ENCODE measurements around the gene SYT17. TPM values are rescaled to one million over a fixed set of nuclear protein-coding genes. Genes with fewer than 3 reads are reported as not detected.
"Not testable (repeated sequence)": the region's sequence is repeated elsewhere in the genome, so short reads cannot be mapped to it uniquely, and the experiment has no call there.

The SYT17 gene
- total RNA-seq, 1 experiment from 2014 or later, result 36.6 TPM

DNA sequence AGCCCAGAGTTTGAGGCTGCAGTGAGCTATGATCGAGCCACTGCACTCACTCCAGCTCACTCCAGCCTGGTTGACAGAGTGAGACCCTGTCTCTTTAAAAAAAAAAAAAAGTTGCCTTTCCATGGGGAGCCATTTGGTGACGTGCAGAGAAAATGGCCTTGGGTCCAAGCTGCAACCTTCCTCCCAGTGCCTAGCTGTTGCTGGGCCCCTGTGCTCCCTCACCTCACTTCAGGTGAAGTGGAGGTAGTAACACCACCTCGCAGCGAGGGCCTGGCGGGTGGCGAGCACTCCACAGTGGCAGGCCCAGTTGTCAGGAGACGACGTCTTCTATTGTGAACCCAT is 17.4 kb downstream of the SYT17 start:
- POLR2A ChIA-PET (ENCODE audit: unreplicated experiment), result interaction anchor here (0.7 kb wide), 1 partner anchor 66 kb away, joined by 4 read pairs; no protein-coding TSS in a partner anchor
- Histone ChIP-seq H3K4me3 (no peak overlapping the region), H3K79me2 (ENCODE audit: low read depth) (peaks cover 3% of the 10 kb centered on the region; the same call in 1 of the 2 replicates), H3K36me3 (ENCODE audit: low read depth) (peaks cover 15% of the 10 kb centered on the region; the same call in 1 of the 2 replicates), H3F3A (ENCODE audit: insufficient read depth, low read depth) (peaks cover 18% of the 10 kb centered on the region; the same call in 1 of the 2 replicates), H4K20me1 (ENCODE audit: insufficient read depth) (no peaks in the 10 kb centered on the region), H3K4me2 (no peak overlapping the region), H3K9me2 (ENCODE audit: insufficient read depth) (no peaks in the 10 kb centered on the region), H2AFZ (no peak overlapping the region), H3K27me3 (ENCODE audit: insufficient read depth, low read depth) (no peaks in the 10 kb centered on the region), H3K27ac (no peak overlapping the region), H3K9me3 (ENCODE audit: insufficient read depth, low read depth) (no peaks in the 10 kb centered on the region), H3K4me1 (replicated peaks; ENCODE audit: insufficient read depth) (peaks cover 26% of the 10 kb centered on the region)
- BruUV-seq (replicated peaks), result no TSS peak
- intact Hi-C loops (cut with micrococcal nuclease; ENCODE audit: unreplicated experiment), result no loop called here
- TF ChIP-seq, protein P1, sequence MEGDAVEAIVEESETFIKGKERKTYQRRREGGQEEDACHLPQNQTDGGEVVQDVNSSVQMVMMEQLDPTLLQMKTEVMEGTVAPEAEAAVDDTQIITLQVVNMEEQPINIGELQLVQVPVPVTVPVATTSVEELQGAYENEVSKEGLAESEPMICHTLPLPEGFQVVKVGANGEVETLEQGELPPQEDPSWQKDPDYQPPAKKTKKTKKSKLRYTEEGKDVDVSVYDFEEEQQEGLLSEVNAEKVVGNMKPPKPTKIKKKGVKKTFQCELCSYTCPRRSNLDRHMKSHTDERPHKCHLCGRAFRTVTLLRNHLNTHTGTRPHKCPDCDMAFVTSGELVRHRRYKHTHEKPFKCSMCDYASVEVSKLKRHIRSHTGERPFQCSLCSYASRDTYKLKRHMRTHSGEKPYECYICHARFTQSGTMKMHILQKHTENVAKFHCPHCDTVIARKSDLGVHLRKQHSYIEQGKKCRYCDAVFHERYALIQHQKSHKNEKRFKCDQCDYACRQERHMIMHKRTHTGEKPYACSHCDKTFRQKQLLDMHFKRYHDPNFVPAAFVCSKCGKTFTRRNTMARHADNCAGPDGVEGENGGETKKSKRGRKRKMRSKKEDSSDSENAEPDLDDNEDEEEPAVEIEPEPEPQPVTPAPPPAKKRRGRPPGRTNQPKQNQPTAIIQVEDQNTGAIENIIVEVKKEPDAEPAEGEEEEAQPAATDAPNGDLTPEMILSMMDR (conservative IDR thresholded peaks at IDR 0.05), result no peak
- no peak for TF ChIP-seq EZH2 (IDR thresholded peaks at IDR 0.05; ENCODE audit: low read depth)
- CTCF ChIA-PET, result interaction anchor here (0.5 to 0.6 kb wide), 2 partner anchors 187 to 317 kb away, joined by 3 to 4 read pairs; no protein-coding TSS in a partner anchor
- DNase-seq, result no peak

DNA sequence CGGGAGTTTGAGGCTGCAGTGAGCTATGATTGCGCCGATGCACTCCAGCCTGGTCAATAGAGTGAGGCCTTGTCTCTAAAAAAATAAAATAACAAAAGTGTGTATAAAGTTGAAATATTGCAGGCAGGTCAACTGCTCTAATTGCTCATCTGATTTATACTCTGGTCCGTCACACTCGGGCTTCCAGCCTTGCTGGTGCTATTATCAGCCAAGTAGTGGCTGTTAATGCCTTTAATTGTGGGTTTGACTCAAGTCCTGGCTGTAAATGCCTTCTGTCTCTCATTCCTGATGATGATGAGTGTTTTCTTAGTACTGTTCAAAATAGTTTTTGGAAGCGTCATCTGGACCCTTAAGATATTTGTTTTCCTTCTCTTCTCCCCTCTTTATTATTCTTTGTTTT is 18.4 kb downstream of the SYT17 start:
- peaks cover 26% of the 10 kb centered on the region for H3K4me1 ChIP-seq (replicated peaks; ENCODE audit: insufficient read depth)
- POLR2A ChIA-PET (ENCODE audit: unreplicated experiment), result interaction anchor here (0.7 kb wide), 1 partner anchor 67 kb away, joined by 4 read pairs; no protein-coding TSS in a partner anchor
- TF ChIP-seq EZH2 (IDR thresholded peaks at IDR 0.05; ENCODE audit: low read depth), result no peak
- TF ChIP-seq, protein P1 (conservative IDR thresholded peaks at IDR 0.05), result no peak
- intact Hi-C loops (cut with micrococcal nuclease; ENCODE audit: unreplicated experiment), result no loop called here
- no peak overlapping the region for H3K27ac ChIP-seq
- H3K9me3 ChIP-seq (ENCODE audit: insufficient read depth, low read depth), result no peaks in the 10 kb centered on the region
- H3K4me2 ChIP-seq, result no peak overlapping the region
- no peaks in the 10 kb centered on the region for H3K27me3 ChIP-seq (ENCODE audit: insufficient read depth, low read depth)
- peaks cover 15% of the 10 kb centered on the region; the same call in 1 of the 2 replicates for H3K36me3 ChIP-seq (ENCODE audit: low read depth)
- no peaks in the 10 kb centered on the region for H4K20me1 ChIP-seq (ENCODE audit: insufficient read depth)
- H3K4me3 ChIP-seq, result no peak overlapping the region
- H3K79me2 ChIP-seq (ENCODE audit: low read depth), result peaks cover 3% of the 10 kb centered on the region; the same call in 1 of the 2 replicates
- CTCF ChIA-PET, result interaction anchor here (0.6 kb wide), 1 partner anchor 145 kb away, joined by 3 read pairs; no protein-coding TSS in a partner anchor
- H3F3A ChIP-seq (ENCODE audit: insufficient read depth, low read depth), result peaks cover 19% of the 10 kb centered on the region; the same call in 1 of the 2 replicates
- H3K9me2 ChIP-seq (ENCODE audit: insufficient read depth), result no peaks in the 10 kb centered on the region
- BruUV-seq (replicated peaks), result no TSS peak
- DNase-seq, result no peak
- no peak overlapping the region for H2AFZ ChIP-seq

GRCh38 chr16:19187961-19188360 is 19.9 kb downstream of the SYT17 start:
- H2AFZ ChIP-seq; H3K27ac ChIP-seq; H3K4me3 ChIP-seq; H3K79me2 ChIP-seq (ENCODE audit: low read depth); H3K9me3 ChIP-seq (ENCODE audit: insufficient read depth, low read depth); H4K20me1 ChIP-seq (ENCODE audit: insufficient read depth); H3K27me3 ChIP-seq (ENCODE audit: insufficient read depth, low read depth); intact Hi-C loops (cut with micrococcal nuclease; ENCODE audit: unreplicated experiment); BruUV-seq (replicated peaks); CTCF ChIA-PET; POLR2A ChIA-PET (ENCODE audit: unreplicated experiment); H3K9me2 ChIP-seq (ENCODE audit: insufficient read depth); DNase-seq; H3K4me2 ChIP-seq: not testable (repeated sequence)
- Histone ChIP-seq H3K4me1 (replicated peaks; ENCODE audit: insufficient read depth) (peaks cover 17% of the 10 kb centered on the region), H3F3A (ENCODE audit: insufficient read depth, low read depth) (peaks cover 14% of the 10 kb centered on the region; the same call in 1 of the 2 replicates), H3K36me3 (ENCODE audit: low read depth) (peaks cover 15% of the 10 kb centered on the region; the same call in 1 of the 2 replicates)

Data from PC-9 (cell line).